Vagina (tissue), 2 donors: ENCODE data around the gene ATP8B1. TPM values are rescaled to one million over a fixed set of nuclear protein-coding genes. Genes with fewer than 3 reads are reported as not detected.
A peak's percentile ranks its signal among the peaks of the same experiment; 100 is the strongest.

Experiments used
- DNase-seq, 2 donors: peaks; one replicate each; pipeline ENCODE4 v3.0.0-alpha.2; 2017; ENCODE audit errors: extremely low spot score in 2 of 2
- H3K27ac ChIP-seq: fragments of 200-600 bp; sonication (generic); one replicate; pipeline ENCODE4 v1.5.1; 2019
- H3K27me3 ChIP-seq: fragments of 200-600 bp; sonication (generic); one replicate; pipeline ENCODE4 v1.5.1; 2019
- H3K36me3 ChIP-seq, 2 donors: fragments of 200-600 bp; sonication (generic); one replicate each; pipeline ENCODE4 v1.5.1; 2017 to 2019
- H3K4me1 ChIP-seq: fragments of 200-600 bp; sonication (generic); one replicate; pipeline ENCODE4 v1.5.1; 2019
- H3K4me3 ChIP-seq, 2 donors: fragments of 200-600 bp; sonication (generic); 1 replicate in 1 of 2; 2 replicates in 1 of 2; pipeline ENCODE4 v1.5.1; 2016 to 2019
- H3K9me3 ChIP-seq: fragments of 200-600 bp; sonication (generic); one replicate; pipeline ENCODE4 v1.5.1; 2019
- POLR2A ChIP-seq, 2 donors: fragments of 450-650 bp; IDR thresholded peaks; one replicate each; pipeline ENCODE4 v1.6.1; 2017; ENCODE audit warnings: antibody characterized with exemption in 2 of 2, mild to moderate bottlenecking in 2 of 2, moderate library complexity in 2 of 2
- POLR2AphosphoS5 ChIP-seq, 2 donors: sonication (generic); formaldehyde crosslinking; IDR thresholded peaks; one replicate each; pipeline ENCODE4 v1.9.0; 2017; ENCODE audit warnings: antibody characterized with exemption in 2 of 2, mild to moderate bottlenecking in 2 of 2, low read depth in 1 of 2; ENCODE audit not compliant: insufficient read depth in 1 of 2
- intact Hi-C: fragments of 100-400 bp; cut with DNase I; formaldehyde crosslinking; loops from one replicate; pipeline ENCODE4 v1.15.1; 2023
- total RNA-seq: library from RNA; depleted of rRNA; stranded (reverse); fragments of >200 nt; gene quantifications from one replicate; pipeline ENCODE4 v1.2.3, GENCODE V29; 2016
- TF ChIP-seq, protein P1 (sequence below), 3 experiments: fragments of 450-650 bp in 2 of 3; fragments of 200-600 bp in 1 of 3; sonication (generic) in 1 of 3; IDR thresholded peaks; one replicate each; pipeline ENCODE4 v1.5.1; 2017 to 2019; ENCODE audit warnings: antibody characterized with exemption in 3 of 3, mild to moderate bottlenecking in 2 of 3, moderate library complexity in 2 of 3

Gene ATP8B1
- total RNA-seq, 1 donor from 2014 or later = 41.5 TPM

DNA sequence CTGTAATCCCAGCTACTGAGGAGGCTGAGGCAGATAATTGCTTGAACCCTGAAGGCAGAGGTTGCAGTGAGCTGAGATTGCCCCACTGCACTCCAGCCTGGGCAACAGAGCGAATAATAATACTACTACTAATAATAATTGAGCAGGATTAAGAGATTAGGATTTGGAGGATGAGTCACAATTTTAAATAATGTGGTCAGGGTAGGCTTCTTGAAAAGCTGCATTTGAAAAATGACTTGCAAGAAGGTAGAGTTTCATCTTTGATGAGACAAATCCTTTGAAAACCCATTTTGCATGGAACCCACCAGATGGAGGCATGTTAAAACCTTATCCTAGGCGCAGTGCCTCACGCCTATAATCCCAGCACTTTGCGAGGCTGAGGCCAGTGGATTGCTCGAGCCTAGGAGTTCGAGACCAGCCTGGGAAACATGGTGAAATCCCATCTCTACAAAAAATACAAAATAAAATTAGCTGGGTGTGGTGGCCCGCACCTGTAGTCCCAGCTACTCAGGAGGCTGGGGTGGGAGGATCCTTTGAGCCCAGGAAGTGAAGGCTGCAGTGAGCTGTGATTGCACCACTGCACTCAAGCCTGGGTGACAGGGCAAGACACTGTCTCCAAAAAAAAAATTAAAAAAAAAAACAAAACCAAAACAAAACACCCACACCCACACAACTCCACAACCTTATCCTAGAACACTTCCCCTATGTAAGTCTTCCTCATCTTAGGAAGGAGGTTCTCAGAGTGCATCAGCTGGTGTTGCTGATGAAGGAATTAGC is 3.3 kb upstream of the ATP8B1 start:
- DNase-seq = no peak
- TF ChIP-seq POLR2A (IDR thresholded peaks at IDR 0.05) = no peak
- TF ChIP-seq, protein P1, sequence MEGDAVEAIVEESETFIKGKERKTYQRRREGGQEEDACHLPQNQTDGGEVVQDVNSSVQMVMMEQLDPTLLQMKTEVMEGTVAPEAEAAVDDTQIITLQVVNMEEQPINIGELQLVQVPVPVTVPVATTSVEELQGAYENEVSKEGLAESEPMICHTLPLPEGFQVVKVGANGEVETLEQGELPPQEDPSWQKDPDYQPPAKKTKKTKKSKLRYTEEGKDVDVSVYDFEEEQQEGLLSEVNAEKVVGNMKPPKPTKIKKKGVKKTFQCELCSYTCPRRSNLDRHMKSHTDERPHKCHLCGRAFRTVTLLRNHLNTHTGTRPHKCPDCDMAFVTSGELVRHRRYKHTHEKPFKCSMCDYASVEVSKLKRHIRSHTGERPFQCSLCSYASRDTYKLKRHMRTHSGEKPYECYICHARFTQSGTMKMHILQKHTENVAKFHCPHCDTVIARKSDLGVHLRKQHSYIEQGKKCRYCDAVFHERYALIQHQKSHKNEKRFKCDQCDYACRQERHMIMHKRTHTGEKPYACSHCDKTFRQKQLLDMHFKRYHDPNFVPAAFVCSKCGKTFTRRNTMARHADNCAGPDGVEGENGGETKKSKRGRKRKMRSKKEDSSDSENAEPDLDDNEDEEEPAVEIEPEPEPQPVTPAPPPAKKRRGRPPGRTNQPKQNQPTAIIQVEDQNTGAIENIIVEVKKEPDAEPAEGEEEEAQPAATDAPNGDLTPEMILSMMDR (IDR thresholded peaks at IDR 0.05) = no peak
- TF ChIP-seq POLR2AphosphoS5 (IDR thresholded peaks at IDR 0.05; ENCODE audit: insufficient read depth in 1 of 2, low read depth in 1 of 2) = no peak
- no peaks in the 10 kb centered on the region for H3K27me3 ChIP-seq
- no peaks in the 10 kb centered on the region for H3K9me3 ChIP-seq
- peaks cover 20% of the 10 kb centered on the region for H3K4me1 ChIP-seq
- H3K27ac ChIP-seq = peak overlapping the region; percentile 12
- intact Hi-C loops = loop anchor here (10.0 kb wide), 1 partner anchor 182 kb away; the partner anchor contains the start of gene NARS1
- H3K36me3 ChIP-seq = no peaks in the 10 kb centered on the region
- no peak overlapping the region for H3K4me3 ChIP-seq

DNA sequence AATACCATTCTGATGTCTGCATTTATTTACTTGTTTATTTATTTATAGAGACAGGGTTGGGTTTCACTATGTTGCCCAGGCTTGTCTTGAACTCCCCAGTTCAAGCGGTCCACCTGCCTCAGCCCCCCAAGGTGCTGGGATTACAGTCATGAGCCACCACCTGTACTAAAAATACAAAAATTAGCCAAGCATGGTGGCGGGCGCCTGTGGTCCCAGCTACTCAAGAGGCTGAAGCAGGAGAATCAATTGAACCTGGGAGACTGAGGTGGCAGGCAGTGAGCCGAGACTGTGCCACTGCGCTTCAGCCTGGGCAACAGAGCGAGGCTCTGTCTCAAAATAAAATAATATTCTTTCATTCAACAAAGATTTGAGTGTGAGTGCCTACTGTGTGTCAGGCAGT is 2.0 kb upstream of the ATP8B1 start:
- intact Hi-C loops = loop anchor here (10.0 kb wide), 1 partner anchor 180 kb away; the partner anchor contains the start of gene NARS1
- no peak for DNase-seq
- H3K36me3 ChIP-seq = no peaks in the 10 kb centered on the region
- no peak overlapping the region for H3K27ac ChIP-seq
- H3K4me3 ChIP-seq = no peak overlapping the region
- TF ChIP-seq POLR2A (IDR thresholded peaks at IDR 0.05) (no peak), POLR2AphosphoS5 (IDR thresholded peaks at IDR 0.05; ENCODE audit: insufficient read depth in 1 of 2, low read depth in 1 of 2) (no peak)
- TF ChIP-seq, protein P1 (IDR thresholded peaks at IDR 0.05) = no peak
- peaks cover 20% of the 10 kb centered on the region for H3K4me1 ChIP-seq
- H3K27me3 ChIP-seq = no peaks in the 10 kb centered on the region
- H3K9me3 ChIP-seq = no peaks in the 10 kb centered on the region

DNA sequence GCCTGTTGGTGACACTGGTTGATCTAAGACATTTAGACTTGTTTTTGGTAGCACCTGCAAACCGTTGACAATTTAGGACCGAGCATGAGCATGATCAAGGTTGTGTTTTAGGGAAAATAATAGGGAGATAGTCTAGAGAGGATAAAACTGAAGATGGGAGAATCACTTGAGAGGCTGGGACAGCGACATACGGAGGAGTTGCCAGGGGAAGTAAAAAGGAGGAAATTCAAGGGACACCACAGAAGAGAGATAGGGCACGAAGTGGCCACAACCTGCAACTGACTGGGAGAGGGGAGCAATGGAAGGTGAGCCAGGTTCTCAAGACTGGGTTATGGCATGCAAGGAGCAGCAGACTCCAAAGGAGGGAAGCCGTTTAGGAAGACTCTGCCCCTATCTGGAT is 1.4 kb upstream of the ATP8B1 start:
- H3K4me1 ChIP-seq = peaks cover 20% of the 10 kb centered on the region
- no peaks in the 10 kb centered on the region for H3K36me3 ChIP-seq
- DNase-seq = no peak
- TF ChIP-seq POLR2A (IDR thresholded peaks at IDR 0.05) (no peak), POLR2AphosphoS5 (IDR thresholded peaks at IDR 0.05; ENCODE audit: insufficient read depth in 1 of 2, low read depth in 1 of 2) (no peak)
- TF ChIP-seq, protein P1 (IDR thresholded peaks at IDR 0.05) = no peak
- no peak overlapping the region for H3K4me3 ChIP-seq
- H3K27me3 ChIP-seq = no peaks in the 10 kb centered on the region
- no peaks in the 10 kb centered on the region for H3K9me3 ChIP-seq
- H3K27ac ChIP-seq = peak overlapping the region; percentile 85
- intact Hi-C loops = loop anchor here (10.0 kb wide), 1 partner anchor 180 kb away; the partner anchor contains the start of gene NARS1

DNA sequence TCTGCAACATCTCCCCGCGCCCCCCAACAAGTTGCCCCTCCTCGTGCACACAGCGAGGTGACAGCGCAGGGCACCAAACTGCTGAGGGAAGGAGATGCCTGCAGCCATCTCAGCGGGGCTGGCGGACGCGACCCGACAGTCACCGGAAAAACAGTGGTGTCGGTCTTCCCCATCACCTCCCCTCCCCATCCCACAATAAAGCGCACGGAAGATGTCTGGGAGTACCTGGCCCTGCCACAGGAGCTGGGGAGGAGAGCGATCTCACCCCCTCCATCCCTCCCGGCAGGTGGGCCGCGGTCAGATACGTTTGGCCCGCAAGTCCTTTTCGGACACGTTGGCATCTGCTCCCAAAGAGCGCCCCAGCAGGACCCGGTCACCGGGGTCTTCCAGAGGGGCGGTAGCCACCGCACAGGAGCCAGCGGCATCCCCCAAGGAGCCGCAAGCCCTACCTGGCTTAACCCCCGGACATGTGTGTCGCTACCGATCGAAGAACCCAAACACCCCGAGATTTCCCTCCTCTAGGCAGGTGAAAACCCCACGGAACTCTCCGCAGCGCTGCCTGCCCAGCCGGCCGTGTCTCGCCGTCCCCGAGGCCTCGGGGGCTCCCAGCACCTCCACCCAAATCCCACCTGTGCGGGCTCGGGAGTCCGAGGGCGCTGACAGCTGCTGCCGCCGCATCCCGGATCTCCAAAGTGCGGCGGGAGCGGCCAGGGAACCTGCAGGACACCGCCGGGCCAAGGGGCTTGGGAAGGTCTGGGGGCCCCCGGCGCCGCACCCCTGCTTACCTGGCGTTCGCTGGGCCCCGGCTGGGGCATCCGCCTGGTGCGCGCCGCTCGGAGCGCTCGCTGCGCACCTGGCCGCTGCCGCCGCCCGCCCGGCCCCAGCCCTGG is 657 bp downstream of the ATP8B1 start:
- Histone ChIP-seq H3K27me3 (no peaks in the 10 kb centered on the region), H3K9me3 (no peaks in the 10 kb centered on the region), H3K36me3 (no peaks in the 10 kb centered on the region), H3K27ac (peak overlapping the region; percentile 85), H3K4me1 (peaks cover 26% of the 10 kb centered on the region), H3K4me3 (peak overlapping the region; percentile 77 to 78)
- intact Hi-C loops = loop anchor here (10.0 kb wide), 1 partner anchor 178 kb away; the partner anchor contains the start of gene NARS1
- TF ChIP-seq POLR2AphosphoS5 (IDR thresholded peaks at IDR 0.05; ENCODE audit: insufficient read depth in 1 of 2, low read depth in 1 of 2) = no peak
- TF ChIP-seq, protein P1 (IDR thresholded peaks at IDR 0.05) = no peak
- TF ChIP-seq POLR2A (IDR thresholded peaks at IDR 0.05) = no peak
- no peak for DNase-seq
